Measurements from ENCODE around the gene PRKG1.

The PRKG1 gene

DNA sequence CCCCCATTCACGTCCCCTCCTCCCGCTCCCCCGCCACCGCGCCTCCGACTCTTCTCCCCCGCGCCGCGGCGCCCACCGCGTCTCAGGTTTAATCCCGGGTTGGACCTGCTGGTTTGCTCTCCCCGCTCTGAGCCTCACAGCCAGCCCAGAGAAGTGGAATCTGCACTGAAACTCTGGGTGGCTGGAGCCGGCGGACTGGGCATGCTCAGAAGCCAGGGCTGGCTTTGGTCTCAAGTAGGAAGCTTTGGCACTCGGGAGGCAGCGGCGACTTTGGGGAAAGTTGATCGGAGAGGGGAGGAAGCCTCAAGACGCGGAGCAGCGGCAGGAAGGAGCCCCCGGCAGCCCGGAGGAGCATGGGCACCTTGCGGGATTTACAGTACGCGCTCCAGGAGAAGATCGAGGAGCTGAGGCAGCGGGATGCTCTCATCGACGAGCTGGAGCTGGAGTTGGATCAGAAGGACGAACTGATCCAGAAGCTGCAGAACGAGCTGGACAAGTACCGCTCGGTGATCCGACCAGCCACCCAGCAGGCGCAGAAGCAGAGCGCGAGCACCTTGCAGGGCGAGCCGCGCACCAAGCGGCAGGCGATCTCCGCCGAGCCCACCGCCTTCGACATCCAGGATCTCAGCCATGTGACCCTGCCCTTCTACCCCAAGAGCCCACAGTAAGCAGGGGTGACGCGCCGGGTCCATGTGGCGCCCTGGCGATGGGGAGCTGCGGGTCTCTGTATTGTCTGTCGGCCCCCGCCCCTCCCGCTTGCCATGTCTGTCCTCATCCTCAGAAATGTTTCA is at the start of gene PRKG1:
TSS of gene PRKG1 (plus strand) at position 250 of the 791 bp plus-strand sequence.
- DNase-seq, result no peak

DNA sequence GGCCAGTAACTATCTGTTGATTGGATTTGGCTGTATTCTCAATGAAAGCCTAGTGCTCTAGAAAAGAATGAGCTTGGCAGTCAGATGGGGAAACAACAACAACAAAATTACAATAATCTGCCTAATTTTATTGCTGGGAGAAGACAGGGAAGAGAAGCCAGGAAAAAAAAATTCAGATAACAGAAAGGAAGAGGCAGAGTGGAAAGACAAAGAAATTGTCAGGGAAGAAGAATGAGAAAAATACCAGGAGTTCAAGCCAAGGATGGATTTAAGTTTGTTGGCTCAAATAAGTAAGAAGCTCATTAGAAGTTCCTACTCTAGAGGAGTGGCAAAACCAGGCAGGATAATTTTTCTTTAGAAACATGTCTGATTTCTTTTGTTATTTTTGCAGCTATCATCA is 45.9 kb upstream of the PRKG1 start:
- DNase-seq, result no peak

DNA sequence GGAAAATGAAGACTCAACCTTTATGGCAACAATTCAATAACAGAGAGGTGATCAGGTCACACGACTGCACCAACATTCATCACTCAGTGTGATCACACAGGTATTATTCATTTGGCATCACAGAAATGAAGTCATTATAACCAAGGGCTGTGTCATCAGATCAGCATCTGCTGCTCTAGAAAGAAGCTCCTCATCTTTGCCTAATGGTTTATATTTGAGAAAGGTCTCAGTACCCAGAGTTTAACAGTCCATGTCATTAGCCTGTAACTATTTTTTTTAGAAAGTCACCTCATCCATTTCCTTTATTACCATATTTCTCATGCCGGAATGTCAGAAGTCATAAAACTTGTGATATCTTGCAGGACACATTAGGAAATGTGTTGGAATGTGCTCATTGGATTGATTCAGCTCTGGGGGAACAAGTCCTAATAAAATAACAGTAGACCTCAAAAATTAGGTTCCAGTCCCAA is 45.1 kb upstream of the PRKG1 start:
- no peak for DNase-seq

DNA sequence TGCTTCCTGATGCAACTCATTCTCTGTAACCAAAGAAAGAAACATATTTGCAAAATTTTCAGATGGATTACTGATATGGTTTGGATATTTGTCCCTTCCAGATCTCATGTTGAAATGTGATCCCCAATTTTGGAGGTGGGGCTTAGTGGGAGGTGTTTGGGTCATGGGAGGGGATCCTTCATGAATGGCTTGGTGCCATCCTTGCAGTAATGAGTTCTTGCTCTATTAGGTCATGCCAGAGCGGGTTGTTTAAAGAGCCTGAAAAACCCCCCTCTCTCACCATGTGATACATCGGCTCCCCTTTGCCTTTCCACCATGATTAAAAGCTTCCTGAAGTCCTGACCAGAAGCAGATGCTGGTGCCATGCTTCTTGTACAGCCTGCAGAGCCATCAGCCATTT is 43.8 kb upstream of the PRKG1 start:
- DNase-seq, result no peak

DNA sequence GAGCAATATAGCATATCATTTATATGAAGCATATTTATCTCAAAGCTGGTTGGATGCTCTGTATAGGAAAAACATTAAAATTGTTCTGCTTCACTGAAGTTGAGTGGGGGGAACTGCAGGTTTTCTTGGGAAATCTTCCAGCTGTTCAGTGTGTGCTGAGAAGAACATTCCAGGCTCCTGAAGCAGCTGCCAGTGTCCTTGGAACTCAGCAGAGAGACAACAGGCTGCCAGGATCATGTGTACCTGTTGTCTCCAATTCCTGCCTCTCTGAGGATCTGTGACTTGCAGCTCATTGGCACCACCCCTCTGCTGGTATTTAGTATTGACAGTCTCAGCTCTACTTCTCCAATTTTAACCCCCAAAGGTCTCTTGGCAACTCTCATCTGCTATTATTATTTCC is 42.3 kb upstream of the PRKG1 start:
- no peak for DNase-seq

DNA sequence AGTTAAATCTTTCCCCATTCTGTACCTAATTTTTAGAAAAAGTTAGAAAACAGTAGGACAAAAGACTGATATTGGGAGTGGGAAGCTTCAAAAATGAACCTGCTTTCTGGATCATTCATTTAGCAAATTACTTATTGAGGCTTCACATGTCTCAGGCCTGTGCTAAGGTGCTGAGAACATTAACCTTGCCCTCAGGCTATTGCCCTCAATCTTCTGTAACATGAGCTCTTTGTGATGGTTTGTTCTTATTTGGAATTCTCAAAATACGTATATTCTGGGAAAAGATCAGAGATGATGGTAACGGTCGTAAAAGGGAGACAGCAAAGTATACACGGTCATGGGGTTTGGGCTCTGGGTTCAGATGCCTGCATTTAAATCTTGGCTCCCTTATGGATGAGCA is 39.5 kb upstream of the PRKG1 start:
- no peak for DNase-seq

DNA sequence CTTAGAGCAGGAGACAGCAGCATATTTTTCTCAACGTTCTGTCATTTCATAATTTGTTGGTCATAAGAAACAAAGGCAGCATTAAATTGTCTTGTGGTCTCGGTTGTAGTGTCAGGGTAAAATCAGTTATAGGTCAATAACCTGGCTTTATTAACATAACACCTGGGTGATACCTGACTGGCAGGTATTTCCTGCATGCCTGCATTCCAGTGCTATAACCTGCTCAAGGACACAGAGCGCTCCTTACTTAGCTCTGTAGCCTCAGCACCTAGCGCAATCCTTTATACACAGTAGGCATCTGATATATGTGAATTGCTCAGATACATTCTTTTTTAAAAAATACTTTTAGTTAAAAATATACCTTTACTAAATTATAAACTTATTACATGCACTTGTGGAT is 38.9 kb upstream of the PRKG1 start:
- no peak for DNase-seq

DNA sequence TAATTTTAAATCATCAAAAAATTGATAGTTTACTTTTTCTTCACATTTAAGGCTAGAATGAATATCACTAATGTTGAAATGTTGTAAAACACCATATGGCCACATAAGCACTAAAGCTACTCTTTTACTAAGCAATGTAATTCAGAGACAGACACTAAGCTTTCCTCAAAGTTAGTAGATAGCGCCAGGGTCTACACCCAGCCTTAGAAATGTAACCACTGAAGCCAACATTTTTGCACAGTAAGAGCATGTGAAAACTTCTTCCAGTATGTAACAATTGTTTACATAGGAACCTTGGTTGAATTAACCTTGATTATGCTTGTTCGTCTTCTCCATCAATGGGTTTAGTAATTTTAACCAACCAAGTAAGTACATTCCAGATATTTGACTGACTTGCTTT is 28.4 kb upstream of the PRKG1 start:
- no peak for DNase-seq

DNA sequence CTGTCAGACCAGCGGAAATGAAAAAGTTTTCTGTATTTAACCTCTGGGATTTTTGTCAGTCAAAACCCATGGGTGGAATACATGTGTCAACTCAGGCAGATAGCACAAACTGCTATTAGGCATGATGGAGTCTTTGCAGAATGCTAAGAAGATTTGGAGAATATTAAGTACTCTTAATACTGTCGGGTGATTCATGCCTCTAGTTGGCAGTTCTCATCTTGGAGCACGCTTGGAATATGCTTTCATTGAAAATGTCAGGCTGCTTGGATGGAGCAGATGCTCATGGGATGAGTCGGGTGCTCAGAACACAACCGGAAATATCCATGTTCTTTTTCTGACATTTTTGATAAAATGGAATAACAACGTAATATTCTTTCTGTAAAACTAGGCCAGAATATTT is 27.6 kb upstream of the PRKG1 start:
- DNase-seq, result no peak

DNA sequence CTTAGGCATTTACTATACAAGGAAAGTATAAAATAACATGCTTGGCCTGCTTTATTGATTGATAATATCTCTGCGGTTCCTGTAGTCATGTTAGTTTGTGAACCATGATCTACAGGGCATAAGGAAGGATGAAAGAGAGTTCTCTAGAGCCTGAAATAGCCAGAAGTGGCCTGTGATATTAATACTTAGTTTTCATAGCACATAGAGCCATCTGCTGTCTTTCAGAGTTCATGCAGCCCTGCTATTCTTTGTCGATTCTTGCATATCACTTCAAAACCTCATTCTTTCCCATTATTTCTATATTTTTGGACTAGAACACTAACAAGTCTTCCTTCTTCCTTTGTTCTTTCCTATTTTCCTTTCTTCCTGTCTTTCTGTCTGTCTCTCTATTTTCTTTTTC is 26.4 kb upstream of the PRKG1 start:
- no peak for DNase-seq

DNA sequence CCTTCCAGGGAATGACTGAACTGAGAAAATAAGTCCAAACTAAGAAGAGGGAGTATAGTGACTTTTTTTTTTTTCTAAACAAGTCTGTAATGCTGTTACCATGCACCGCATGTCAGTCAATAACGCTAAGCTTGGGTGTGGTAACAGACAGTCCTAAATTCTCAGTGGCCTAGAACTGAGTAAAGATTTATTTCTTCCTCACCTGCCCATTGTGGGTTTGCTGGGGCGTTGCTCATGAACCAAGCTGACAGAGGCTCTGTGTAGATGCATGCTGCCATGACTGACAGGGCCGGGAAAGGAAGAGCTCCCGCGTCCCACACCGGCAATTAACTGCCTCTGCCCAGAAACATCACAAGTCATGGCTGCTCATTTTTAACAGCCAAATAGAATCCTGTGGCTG is 25.5 kb upstream of the PRKG1 start:
- no peak for DNase-seq

DNA sequence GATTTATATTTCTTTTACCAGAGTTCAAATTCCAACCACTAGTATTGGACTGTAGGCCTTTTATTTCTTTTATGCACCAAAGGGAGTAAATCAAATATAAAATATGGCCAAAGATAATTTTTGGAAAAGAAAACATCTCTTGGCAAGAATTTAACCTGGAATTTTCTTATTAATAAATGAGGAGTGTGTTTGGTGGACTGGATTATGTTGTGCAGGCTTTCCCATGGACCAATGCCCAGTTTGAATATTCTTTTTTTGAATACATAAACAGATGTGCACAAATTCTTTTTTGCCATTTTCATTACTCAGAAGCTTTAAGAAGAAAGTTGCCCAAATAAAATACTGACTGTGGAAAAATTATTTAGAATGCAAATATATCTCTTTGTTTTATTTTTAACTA is 22.1 kb upstream of the PRKG1 start:
- no peak for DNase-seq

DNA sequence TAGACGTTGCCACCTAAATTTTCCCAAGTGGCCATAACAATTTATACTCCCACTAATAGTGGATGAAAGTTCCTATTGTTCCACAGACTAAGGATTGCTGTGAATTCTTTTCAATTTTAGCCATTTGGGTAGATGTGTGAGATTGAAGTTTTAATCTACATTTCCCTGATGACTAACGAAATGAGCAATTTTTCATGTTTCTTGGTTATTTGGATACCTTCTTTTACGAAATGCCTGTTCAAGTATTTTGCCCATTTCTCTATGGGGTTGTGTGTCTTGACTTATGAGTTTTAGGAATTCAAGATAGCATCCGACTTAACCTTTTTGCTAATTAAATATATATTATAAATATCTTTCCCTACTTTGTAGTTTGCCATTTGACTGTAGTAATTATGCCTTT is 16.4 kb upstream of the PRKG1 start:
- no peak for DNase-seq

DNA sequence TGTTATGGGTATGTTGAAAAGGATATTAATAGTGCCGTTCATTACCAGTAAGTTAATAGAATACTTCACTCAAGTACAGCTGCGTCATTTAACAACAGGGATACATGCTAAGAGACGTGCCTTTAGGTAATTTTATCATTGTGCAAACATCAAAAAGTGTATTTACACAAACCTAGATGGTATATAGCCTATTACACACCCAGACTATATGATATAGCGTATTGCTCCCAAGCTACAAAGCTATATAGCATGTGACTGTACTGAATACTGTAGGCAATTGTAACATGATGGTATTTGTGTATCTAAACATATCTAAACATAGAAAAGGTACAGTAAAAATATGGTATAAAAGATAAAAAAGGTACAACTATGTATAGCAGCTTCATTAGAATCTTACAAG is 11.1 kb upstream of the PRKG1 start:
- DNase-seq, result no peak

DNA sequence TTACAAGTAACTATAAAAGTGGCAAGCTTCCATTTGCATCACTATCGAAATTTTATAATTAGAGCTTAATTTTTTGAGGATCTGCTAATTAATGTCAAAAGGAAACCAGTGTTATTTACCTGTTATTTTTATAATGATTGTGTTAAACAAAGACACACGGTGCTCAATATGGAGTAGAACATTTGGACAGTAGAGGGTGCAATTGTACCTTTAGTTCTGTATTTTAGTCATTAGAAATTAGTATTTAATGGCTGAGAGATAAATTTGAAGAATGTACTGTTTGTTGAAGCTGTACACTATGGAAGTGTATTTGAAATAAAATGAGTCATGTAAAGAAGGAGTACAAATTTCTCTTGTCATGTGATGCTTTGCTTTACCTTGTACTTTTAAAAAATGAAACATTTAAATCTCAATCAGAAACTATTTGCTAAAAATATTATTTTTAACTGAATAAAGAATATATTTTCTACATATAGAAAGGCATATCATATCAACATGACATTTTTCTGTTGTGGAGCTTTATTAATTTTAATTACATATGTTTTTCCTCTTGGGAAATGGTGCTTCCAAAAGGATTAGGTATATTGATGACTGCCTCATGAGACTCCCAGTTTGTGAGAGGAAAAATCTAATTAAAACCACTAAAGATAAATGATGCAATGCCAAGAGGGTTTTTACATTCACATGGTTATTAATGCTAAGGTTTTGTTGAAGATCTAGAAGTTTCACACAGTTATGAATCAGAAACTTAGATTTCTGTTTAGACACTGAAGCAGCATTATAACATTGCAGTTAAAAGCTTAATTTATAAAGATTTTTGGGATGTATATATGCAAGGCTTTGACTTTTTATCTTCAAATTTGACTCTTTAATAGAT is 10.4 kb upstream of the PRKG1 start:
- DNase-seq, result no peak

DNA sequence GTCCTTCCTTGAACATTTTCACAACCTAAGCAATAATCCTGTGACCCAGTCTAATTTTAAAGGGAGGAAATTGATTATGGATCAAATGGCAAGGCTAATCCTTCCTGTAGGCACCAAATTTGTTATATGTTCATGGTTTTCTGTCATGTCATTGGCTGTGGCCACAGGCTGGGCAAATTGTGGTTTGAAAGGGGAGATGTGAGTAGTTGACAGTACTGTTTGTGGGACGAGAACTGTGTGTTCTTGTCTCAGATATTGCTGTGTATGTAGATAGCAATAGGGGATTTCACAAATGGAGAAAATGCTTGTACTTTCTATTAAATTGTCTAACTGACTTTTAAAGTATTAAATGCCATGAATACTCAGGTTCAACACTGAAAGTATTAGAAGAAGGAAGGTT is 8.1 kb upstream of the PRKG1 start:
- no peak for DNase-seq

DNA sequence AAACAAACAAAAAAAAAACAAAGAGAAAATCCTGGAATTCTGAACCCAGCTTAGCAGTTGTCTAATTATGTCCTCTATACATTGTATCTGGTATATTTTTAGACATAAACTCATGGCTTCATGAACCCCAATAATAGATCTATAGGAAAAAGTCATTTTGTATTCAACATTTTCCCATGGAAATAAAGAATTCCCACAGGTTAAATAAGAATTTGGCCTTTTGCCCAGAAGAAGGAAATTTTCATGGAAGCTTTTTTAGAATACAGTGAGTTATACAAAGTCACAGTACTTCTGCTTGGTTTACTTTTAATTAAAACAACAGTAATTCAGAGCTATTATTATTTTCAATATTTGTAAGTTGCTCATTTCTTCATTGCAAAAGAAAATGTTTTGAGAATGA is 2.1 kb upstream of the PRKG1 start:
- DNase-seq, result no peak

DNA sequence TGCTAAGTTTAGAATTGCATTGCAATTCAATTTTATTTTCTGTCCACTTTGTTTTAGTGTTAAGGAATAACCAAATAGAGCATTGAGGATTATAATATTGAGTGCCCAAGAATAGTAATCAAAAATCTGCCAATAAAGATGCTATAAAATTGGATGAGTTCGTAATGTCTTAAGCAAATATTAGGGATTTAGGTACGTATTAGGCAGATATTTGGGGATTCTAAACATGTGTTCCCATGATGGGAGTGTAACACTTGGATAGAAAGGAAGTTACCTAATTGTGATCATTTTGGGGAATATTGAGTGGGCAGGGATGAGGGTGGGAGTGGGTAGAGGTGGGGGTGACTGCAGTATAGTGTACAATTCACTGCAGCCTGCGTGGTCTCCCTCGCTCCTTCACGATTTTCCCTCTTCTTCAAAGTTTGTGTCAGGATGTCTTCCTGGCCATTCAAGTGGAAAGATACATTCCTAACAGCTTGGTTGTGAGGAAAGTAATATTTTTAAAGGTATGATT is 1.3 kb upstream of the PRKG1 start:
- no peak for DNase-seq

DNA sequence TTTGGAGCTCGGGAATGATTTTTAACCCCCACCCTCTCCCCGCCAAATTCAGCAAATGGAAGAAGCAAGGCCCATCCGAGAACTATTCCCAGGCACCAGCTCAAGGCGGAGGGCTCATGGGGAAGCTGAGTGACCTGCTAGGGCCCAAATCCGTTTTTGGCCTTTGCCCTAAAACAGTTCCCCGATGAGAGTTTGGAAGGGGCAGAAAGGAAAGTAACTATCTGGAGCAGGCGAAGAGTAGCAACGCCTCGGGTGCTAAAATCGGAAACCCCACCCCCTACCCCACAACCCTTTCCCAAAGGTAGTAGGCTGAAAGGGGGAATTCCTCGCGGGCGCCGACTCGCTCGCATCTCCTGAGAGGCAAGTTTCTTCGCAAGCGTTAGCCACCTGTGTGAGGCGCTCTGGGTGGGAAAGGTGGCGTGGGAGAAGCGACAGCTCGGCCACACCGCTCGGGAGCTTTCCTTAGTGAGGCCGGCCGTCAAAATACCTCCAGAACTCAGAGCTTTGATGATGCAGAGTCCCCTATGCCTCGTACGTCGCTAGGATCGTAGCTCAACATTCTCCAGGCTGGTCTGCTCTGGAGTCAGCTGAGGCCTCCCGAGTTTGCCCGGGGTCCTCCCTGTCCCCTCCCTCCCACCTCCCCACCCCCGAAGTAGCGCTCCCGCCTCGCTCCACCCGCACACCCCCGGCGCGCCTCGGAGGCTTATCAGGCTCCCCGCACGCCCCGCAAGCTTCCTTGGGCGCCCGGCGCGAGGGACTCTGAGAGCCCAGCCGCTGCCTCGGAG is 642 bp upstream of the PRKG1 start:
- no peak for DNase-seq

DNA sequence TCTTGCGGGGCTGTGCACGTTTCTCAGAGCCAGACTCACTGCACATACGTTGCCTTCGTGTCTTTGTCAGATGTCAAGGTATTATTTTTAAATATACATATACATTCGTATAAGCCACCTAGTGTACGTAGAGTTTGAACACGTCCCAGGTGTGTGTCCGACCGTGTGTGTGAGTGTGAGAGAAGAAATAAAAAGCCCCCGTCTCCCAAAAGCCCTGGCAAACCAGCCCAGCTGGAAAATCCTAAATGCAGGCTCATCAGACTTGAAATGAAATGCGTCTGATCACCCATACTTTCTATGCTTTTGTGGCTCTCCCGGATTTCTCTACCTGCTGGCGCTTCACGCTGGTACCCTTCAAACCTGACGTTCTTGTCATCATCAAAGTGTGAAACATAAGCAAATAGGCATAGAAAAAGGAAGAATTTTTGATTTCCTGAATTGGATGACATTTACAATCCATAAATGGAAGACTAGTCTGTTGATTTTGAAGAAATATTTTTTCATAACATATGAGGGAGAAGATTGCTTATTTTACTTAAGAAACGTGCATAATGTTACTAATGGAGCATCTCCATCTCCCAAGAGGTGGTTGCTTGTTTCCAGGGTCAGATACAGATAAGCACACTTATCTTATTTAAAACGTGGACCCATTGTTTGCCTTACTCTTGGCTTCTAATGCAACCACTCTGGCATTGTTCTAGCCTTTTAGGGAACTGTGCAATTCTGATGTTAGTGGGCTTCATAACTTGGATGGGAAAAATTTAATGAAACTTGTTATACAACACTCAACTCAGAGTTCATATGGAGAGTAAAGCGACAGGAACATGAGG is 971 bp downstream of the PRKG1 start:
- DNase-seq, result no peak

DNA sequence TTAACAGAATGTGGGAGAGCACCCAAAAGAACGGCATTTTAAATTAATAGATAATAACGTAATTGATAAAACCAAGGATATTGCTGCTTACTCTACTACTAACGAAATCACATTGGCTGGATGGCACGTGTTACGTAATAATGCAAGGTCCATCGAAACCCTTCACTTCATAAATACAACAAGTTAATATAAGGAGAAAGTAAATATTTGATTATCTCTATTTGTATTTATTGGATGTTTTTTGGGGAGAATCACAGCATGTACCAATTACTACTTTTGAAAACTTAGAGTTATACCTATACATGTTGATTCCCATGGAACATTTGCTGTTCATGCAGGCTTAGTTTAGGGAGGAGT is 1.6 kb downstream of the PRKG1 start:
- no peak for DNase-seq

DNA sequence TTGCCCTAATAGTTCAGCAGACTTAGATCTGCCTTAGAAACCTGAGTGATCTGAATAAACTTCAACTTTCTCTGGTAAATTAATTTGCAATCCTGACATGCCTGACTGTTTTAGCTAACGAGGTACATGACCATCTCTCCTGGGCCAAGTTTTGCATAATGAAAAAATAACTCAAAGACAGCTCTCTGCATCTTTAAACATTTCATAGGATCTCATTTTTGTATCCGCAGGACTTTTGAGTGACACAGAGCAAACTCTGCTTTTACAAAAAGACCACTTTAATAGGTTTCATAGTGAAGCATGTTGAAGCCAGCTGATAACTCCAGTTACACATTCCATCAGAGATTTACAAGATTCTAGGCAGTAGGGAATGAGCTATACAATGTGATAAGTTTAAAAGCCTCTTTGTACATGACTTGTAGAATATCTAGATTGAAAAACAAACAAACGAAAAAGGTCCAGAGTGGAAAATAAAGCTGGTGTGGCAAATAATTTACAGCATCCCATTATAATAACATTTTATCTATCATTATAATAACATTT is 2.1 kb downstream of the PRKG1 start:
- no peak for DNase-seq

All from activated CD4-positive, CD25-positive, alpha-beta regulatory T cell (primary cell).